PC-3 (cell line): ENCODE results near the gene FRMPD1.

Source experiments
- EZH2 ChIP-seq: fragments of 300-600 bp; sonication (generic); IDR thresholded peaks from one replicate; pipeline ENCODE4 v1.6.1; 2017; ENCODE audit warnings: antibody characterized with exemption, mild to moderate bottlenecking, low read length; ENCODE audit not compliant: unreplicated experiment
- EZH2phosphoT487 ChIP-seq: fragments of 300-600 bp; sonication (generic); IDR thresholded peaks from 2 replicates; pipeline ENCODE4 v1.6.1; 2018; ENCODE audit warnings: mild to moderate bottlenecking, antibody characterized with exemption, low read length, borderline replicate concordance
- TF ChIP-seq, protein P1 (sequence below): fragments of 300-600 bp; sonication (generic); conservative IDR thresholded peaks from 2 replicates; pipeline ENCODE4 v1.5.1; 2017; ENCODE audit warnings: antibody characterized with exemption, low read depth, mild to moderate bottlenecking, low read length

DNA sequence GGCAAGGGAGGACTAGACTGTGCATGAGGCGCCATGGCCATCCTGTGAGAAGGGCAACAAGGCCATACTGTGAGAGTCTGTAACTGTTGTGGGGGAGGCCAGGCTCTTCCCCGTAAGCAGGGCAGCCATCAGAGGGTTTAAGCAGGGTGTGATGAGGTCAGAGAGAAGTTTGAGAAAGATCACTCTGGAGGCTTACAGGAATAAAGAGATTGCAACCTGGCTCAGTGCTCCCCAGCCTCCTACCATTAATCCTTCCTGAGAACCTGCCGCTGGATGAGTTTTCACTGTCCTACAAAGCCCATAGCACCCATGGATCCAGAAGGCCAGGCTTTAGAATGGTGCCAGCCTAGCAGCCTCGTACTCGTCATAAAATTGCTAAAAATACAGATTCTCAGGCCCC is 88.5 kb downstream of the FRMPD1 start:
- TF ChIP-seq, protein P1, sequence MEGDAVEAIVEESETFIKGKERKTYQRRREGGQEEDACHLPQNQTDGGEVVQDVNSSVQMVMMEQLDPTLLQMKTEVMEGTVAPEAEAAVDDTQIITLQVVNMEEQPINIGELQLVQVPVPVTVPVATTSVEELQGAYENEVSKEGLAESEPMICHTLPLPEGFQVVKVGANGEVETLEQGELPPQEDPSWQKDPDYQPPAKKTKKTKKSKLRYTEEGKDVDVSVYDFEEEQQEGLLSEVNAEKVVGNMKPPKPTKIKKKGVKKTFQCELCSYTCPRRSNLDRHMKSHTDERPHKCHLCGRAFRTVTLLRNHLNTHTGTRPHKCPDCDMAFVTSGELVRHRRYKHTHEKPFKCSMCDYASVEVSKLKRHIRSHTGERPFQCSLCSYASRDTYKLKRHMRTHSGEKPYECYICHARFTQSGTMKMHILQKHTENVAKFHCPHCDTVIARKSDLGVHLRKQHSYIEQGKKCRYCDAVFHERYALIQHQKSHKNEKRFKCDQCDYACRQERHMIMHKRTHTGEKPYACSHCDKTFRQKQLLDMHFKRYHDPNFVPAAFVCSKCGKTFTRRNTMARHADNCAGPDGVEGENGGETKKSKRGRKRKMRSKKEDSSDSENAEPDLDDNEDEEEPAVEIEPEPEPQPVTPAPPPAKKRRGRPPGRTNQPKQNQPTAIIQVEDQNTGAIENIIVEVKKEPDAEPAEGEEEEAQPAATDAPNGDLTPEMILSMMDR: no peak
- TF ChIP-seq EZH2phosphoT487 (no peak), EZH2 (no peak)
